ENCODE data around the gene MTRF1L. TPM values are rescaled to one million over a fixed set of nuclear protein-coding genes. Genes with fewer than 3 reads are reported as not detected.

The MTRF1L gene
- total and polyA plus RNA-seq, 2 of the 13 experiments (the other 11 are each of a cell fraction or from before 2014, with no cell fraction given): 17.6 to 28.7 TPM

GRCh38 chr6:152952866-152953509, 49.5 kb downstream of the MTRF1L start (continued):
- TF ChIP-seq HMG20A (CRISPR knock-in tag; IDR thresholded peaks at IDR 0.05; ENCODE audit: borderline replicate concordance) (0 out of 2 replicates have a peak, but pooled peaks have one; percentile 37), ZNF607 (CRISPR knock-in tag; IDR thresholded peaks at IDR 0.05; ENCODE audit: borderline replicate concordance) (no peak)

DNA sequence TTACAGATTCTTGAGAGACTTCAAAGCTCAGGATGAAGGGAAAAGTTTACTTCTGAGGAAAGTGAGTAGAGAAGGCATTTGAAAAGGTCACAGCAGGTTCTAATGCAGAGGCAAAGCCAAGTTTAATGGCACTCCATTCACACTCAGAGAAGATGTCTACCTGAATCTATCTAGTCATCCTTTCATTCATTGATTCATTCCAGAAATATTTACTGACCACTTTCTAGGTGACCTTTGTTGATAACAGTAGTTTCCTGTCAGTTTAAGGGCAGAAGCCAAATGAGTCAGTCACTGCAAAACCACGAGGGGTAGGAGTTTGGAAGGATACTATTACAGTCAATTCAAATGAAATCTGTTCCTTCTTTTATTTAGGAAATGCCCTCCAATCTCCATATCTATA, 50.5 kb downstream of the MTRF1L start:
- peak; percentile 34 for DNase-seq (ENCODE audit: low spot score)

More for the DNA sequence above, 50.5 kb downstream of the MTRF1L start:
- in situ Hi-C loops (cut with HindIII; ENCODE audit: extremely low pct_ligation_motif_present, low pct_unique_long_range_greater_than_20kb): loop anchor here (10.0 kb wide), 1 partner anchor 207 kb away; no protein-coding TSS in a partner anchor
- Histone ChIP-seq H3K4me1 (ENCODE audit: insufficient read depth, low read length) (peaks cover 9% of the 10 kb centered on the region; the same call in 1 of the 2 replicates), H3K27me3 (ENCODE audit: control insufficient read depth in 1 of 2, insufficient read depth in 2 of 2, low read length in 2 of 2) (peaks cover 2 to 5% of the 10 kb centered on the region in 2 experiments; a peak in 2 of 5 replicates), H3K4me3 (replicated peaks in 1 of 3; ENCODE audit: insufficient read depth in 1 of 3, low read depth in 2 of 3, low read length in 3 of 3) (no peak overlapping the region), H3K27ac (ENCODE audit: extremely low read length, insufficient read depth, low read length) (no peak overlapping the region), H4K20me1 (ENCODE audit: insufficient read depth, low read length) (no peaks in the 10 kb centered on the region), H3K36me3 (replicated peaks in 1 of 2; ENCODE audit: control insufficient read depth in 1 of 2, insufficient read depth in 2 of 2, low read length in 2 of 2) (no peaks in the 10 kb centered on the region), H3K9me3 (ENCODE audit: low read length) (peaks cover 9% of the 10 kb centered on the region), H2AFZ (ENCODE audit: low read length) (no peak overlapping the region), H3K79me2 (ENCODE audit: insufficient read depth, low read length) (no peaks in the 10 kb centered on the region), H3K4me2 (ENCODE audit: low read depth, low read length) (no peak overlapping the region), H3K9ac (ENCODE audit: insufficient read depth, low read depth, low read length) (no peak overlapping the region)
- intact Hi-C loops (cut with micrococcal nuclease; ENCODE audit: unreplicated experiment): loop anchor here (1.0 kb wide), 1 partner anchor 400 kb away; no protein-coding TSS in a partner anchor
- ChIA-PET CTCF (ENCODE audit: low intra/inter-chr PET ratio, low total read pairs) (interaction anchor here (2.8 kb wide), 1 partner anchor 87 kb away, joined by 13 read pairs; no protein-coding TSS in a partner anchor), POLR2A (no interaction called here)
- peak; percentile 13; the same call in 1 of the 3 replicates for ATAC-seq
- TF ChIP-seq MNT (IDR thresholded peaks at IDR 0.05) (no peak), ELF1 (CRISPR knock-in tag; IDR thresholded peaks at IDR 0.05) (no peak), RARA (CRISPR knock-in tag; IDR thresholded peaks at IDR 0.05) (peak; percentile 32; the same call in 1 of the 2 replicates), SAP130 (CRISPR knock-in tag; IDR thresholded peaks at IDR 0.05; ENCODE audit: low read depth) (peak; percentile 23; the same call in 1 of the 2 replicates), NR2F6 (IDR thresholded peaks at IDR 0.05) (peak; percentile 45; the same call in 1 of the 2 replicates), NR2F6 (CRISPR knock-in tag; IDR thresholded peaks at IDR 0.05) (0 out of 2 replicates have a peak, but pooled peaks have one; percentile 37), NFKB2 (CRISPR knock-in tag; IDR thresholded peaks at IDR 0.05; ENCODE audit: borderline replicate concordance) (no peak), NR2F1 (CRISPR knock-in tag; IDR thresholded peaks at IDR 0.05) (peak in 1 of 2 experiments; percentile 67; a peak in 2 of 4 replicates), HMG20A (CRISPR knock-in tag; IDR thresholded peaks at IDR 0.05; ENCODE audit: borderline replicate concordance) (peak; percentile 42; the same call in 1 of the 2 replicates), HOMEZ (CRISPR knock-in tag; IDR thresholded peaks at IDR 0.05; ENCODE audit: low read depth) (0 out of 2 replicates have a peak, but pooled peaks have one; percentile 32), FOSL2 (CRISPR knock-in tag; IDR thresholded peaks at IDR 0.05) (peak; percentile 47; the same call in 1 of the 2 replicates), TEAD3 (CRISPR knock-in tag; optimal IDR thresholded peaks at IDR 0.05; ENCODE audit: borderline replicate concordance) (peak; percentile 32), SRSF1 (optimal IDR thresholded peaks at IDR 0.05; ENCODE audit: low read depth, low read length) (no peak), ARID5B (CRISPR knock-in tag; IDR thresholded peaks at IDR 0.05) (0 out of 2 replicates have a peak, but pooled peaks have one; percentile 23), ZNF644 (CRISPR knock-in tag; IDR thresholded peaks at IDR 0.05; ENCODE audit: low read depth) (0 out of 2 replicates have a peak, but pooled peaks have one; percentile 11)
- 0% methylated on average over 1 of the region's 1 CpG for WGBS (ENCODE audit: low lambda C conversion rate)
- no peak for FAIRE-seq
- BruUV-seq (replicated peaks): no TSS peak

Data from HepG2 (cell line).